ENCODE results near the gene FN3K.

Gene FN3K

DNA sequence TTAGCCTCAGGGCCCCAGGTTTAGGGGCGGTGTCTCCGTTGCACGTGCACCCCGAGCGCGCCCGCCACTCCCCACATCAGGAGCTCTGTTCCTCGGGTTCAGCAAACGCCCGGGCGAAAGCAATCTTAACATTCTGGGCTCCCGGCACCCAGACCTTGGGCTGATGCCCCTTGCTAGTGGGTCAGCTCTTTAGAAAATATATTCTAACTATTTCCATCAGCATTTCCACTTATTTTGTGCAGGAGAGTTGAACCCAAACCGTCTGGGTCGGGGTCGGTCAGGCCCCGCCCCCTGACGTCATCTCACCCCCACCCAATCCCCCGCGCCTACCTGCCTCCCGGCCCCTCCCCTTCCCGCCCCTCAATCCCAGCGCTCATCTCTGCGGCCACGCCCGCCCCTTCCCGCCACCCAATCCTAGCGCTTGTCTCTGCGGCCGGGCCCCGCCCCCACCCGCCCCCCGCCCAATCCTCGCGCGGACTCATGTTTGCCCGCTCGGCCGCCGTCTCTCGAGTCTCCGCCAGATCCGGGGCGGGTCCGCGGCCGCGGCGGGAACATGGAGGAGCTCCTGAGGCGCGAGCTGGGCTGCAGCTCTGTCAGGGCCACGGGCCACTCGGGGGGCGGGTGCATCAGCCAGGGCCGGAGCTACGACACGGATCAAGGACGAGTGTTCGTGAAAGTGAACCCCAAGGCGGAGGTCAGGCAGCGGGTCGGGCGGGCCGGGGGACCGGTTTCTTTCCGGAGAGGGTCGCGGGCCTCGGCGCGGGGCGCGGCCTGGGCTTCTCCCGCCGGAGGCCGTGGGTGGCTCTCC lies 19.0 kb upstream of the FN3K start, which contains the start of gene FN3KRP:
TSS of gene FN3KRP (plus strand) at position 504 of the 808 bp plus-strand sequence. CDS start at position 554, 50 bp downstream.
- Histone ChIP-seq H3K4me2 (ENCODE audit: low read length, poor library complexity, severe bottlenecking) (peak within 1 kb of the TSS; percentile 95), H3K4me1 (ENCODE audit: control insufficient read depth, insufficient read depth, low read depth, low read length) (peaks cover 16% of the 10 kb centered on the region), H4K91ac (ENCODE audit: low read length) (no peak within 1 kb of the TSS), H2BK15ac (ENCODE audit: low read depth, poor library complexity, severe bottlenecking) (no peak within 1 kb of the TSS), H2BK120ac (ENCODE audit: low read depth, low read length) (peak within 1 kb of the TSS; percentile 27), H3K23ac (ENCODE audit: low read length in 2 of 2) (peak within 1 kb of the TSS in 1 of 2 experiments; percentile 64), H3K36me3 (ENCODE audit: control insufficient read depth in 1 of 2, insufficient read depth in 2 of 2, low read depth in 1 of 2, low read length in 2 of 2) (peaks cover 21 to 22% of the 10 kb centered on the region in 2 experiments), H3K4me3 (ENCODE audit: insufficient read depth in 1 of 2, low read depth in 1 of 2, low read length in 2 of 2) (peak within 1 kb of the TSS; percentile 84 to 96), H3K4ac (ENCODE audit: low read depth in 1 of 2, low read length in 2 of 2) (no peak within 1 kb of the TSS), H4K8ac (ENCODE audit: low read length) (peak within 1 kb of the TSS; percentile 64), H3K79me1 (replicated peaks; ENCODE audit: low read length, poor library complexity, severe bottlenecking) (peaks cover 29% of the 10 kb centered on the region), H3K27ac (ENCODE audit: low read length, poor library complexity, severe bottlenecking) (no peak within 1 kb of the TSS), H2AK5ac (ENCODE audit: low read length, severe bottlenecking) (no peak within 1 kb of the TSS), H3K9me3 (ENCODE audit: control insufficient read depth, low read length) (no peaks in the 10 kb centered on the region), H3K14ac (ENCODE audit: low read length in 2 of 2) (peak within 1 kb of the TSS in 1 of 2 experiments; percentile 81), H3K18ac (ENCODE audit: low read depth in 1 of 2, low read length in 2 of 2) (peak within 1 kb of the TSS in 1 of 2 experiments; percentile 54), H2AFZ (ENCODE audit: low read depth, low read length) (peak within 1 kb of the TSS; percentile 72), H3K27me3 (ENCODE audit: control insufficient read depth in 1 of 2, insufficient read depth in 1 of 2, low read length in 2 of 2) (no peaks in the 10 kb centered on the region), H2BK5ac (ENCODE audit: low read depth, low read length, poor library complexity, severe bottlenecking) (no peak within 1 kb of the TSS), H3K9ac (ENCODE audit: low read length) (peak within 1 kb of the TSS; percentile 88), H2BK12ac (ENCODE audit: low read length in 2 of 2) (peak within 1 kb of the TSS in 1 of 2 experiments; percentile 6)
- WGBS = 1% methylated on average over 60 of the region's 75 CpGs
- peak; percentile 94 for DNase-seq

DNA sequence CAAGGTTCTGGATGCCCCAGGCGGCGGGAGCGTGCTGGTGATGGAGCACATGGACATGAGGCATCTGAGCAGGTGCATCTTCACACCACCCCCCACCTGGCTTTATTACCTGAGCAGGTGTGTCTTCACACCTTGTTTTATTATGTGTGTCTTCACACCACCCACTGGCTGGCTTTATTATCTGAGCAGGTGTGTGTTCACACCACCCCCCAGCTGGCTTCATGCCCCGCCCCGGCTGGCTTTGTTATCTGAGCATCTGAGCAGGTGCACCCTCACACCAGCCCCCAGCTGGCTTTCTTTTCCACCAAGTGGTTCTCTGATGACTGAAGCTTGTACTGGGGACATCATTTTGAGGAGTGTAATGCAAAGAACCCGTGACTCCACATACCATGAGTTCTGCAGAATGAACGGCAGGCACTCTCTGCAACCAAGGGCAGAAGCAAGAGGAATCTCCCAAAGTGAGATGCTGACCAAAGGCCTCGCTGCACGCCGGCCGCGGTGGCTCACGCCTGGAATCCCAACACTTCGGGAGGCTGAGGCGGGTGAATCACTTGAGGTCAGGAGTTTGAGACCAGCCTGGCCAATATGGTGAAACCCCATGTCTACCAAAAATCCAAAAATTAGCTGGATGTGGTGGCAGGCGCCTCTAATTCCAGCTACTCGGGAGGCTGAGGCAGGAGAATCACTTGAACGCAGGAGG lies 16.3 kb upstream of the FN3K start:
- Histone ChIP-seq H4K91ac (ENCODE audit: low read length) (no peak overlapping the region), H3K27me3 (ENCODE audit: control insufficient read depth in 1 of 2, insufficient read depth in 1 of 2, low read length in 2 of 2) (no peaks in the 10 kb centered on the region), H3K79me1 (replicated peaks; ENCODE audit: low read length, poor library complexity, severe bottlenecking) (peaks cover 37% of the 10 kb centered on the region), H2BK5ac (ENCODE audit: low read depth, low read length, poor library complexity, severe bottlenecking) (no peak overlapping the region), H3K4me3 (ENCODE audit: insufficient read depth in 1 of 2, low read depth in 1 of 2, low read length in 2 of 2) (no peak overlapping the region), H3K4me1 (ENCODE audit: control insufficient read depth, insufficient read depth, low read depth, low read length) (peaks cover 19% of the 10 kb centered on the region), H2AFZ (ENCODE audit: low read depth, low read length) (no peak overlapping the region), H3K23ac (ENCODE audit: low read length in 2 of 2) (no peak overlapping the region), H3K27ac (ENCODE audit: low read length, poor library complexity, severe bottlenecking) (no peak overlapping the region), H3K36me3 (ENCODE audit: control insufficient read depth in 1 of 2, insufficient read depth in 2 of 2, low read depth in 1 of 2, low read length in 2 of 2) (peaks cover 39 to 40% of the 10 kb centered on the region in 2 experiments), H3K4me2 (ENCODE audit: low read length, poor library complexity, severe bottlenecking) (no peak overlapping the region), H3K18ac (ENCODE audit: low read depth in 1 of 2, low read length in 2 of 2) (no peak overlapping the region), H3K14ac (ENCODE audit: low read length in 2 of 2) (no peak overlapping the region), H3K9ac (ENCODE audit: low read length) (no peak overlapping the region), H3K9me3 (ENCODE audit: control insufficient read depth, low read length) (no peaks in the 10 kb centered on the region), H2AK5ac (ENCODE audit: low read length, severe bottlenecking) (no peak overlapping the region), H3K4ac (ENCODE audit: low read depth in 1 of 2, low read length in 2 of 2) (no peak overlapping the region), H2BK15ac (ENCODE audit: low read depth, poor library complexity, severe bottlenecking) (no peak overlapping the region), H2BK12ac (ENCODE audit: low read length in 2 of 2) (no peak overlapping the region), H4K8ac (ENCODE audit: low read length) (no peak overlapping the region), H2BK120ac (ENCODE audit: low read depth, low read length) (no peak overlapping the region)
- DNase-seq = no peak
- 98% methylated on average over 18 of the region's 18 CpGs for WGBS

DNA sequence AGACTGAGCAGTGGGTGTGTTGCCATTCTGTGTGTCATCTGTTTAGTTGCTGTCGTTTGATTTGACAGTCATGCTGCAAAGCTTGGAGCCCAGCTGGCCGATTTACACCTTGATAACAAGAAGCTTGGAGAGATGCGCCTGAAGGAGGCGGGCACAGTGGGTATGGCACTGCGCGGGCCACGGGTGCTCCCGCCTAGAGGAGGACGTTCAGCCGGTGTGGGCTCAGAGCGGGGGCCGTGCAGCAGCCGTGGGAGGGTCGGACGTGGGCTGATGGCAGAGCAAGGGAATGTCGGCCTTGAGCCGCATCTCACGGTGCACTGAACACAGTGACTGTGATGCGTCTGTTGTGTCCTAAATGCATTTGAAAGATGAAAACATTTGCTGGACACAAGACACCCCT lies 15.2 kb upstream of the FN3K start:
- no peak overlapping the region for H3K4ac ChIP-seq (ENCODE audit: low read depth in 1 of 2, low read length in 2 of 2)
- peaks cover 39 to 41% of the 10 kb centered on the region in 2 experiments for H3K36me3 ChIP-seq (ENCODE audit: control insufficient read depth in 1 of 2, insufficient read depth in 2 of 2, low read depth in 1 of 2, low read length in 2 of 2)
- peaks cover 37% of the 10 kb centered on the region for H3K79me1 ChIP-seq (replicated peaks; ENCODE audit: low read length, poor library complexity, severe bottlenecking)
- no peak overlapping the region for H2BK15ac ChIP-seq (ENCODE audit: low read depth, poor library complexity, severe bottlenecking)
- no peak overlapping the region for H2AFZ ChIP-seq (ENCODE audit: low read depth, low read length)
- H3K14ac ChIP-seq (ENCODE audit: low read length in 2 of 2) = no peak overlapping the region
- no peaks in the 10 kb centered on the region for H3K27me3 ChIP-seq (ENCODE audit: control insufficient read depth in 1 of 2, insufficient read depth in 1 of 2, low read length in 2 of 2)
- DNase-seq = no peak
- no peaks in the 10 kb centered on the region for H3K9me3 ChIP-seq (ENCODE audit: control insufficient read depth, low read length)
- no peak overlapping the region for H2BK12ac ChIP-seq (ENCODE audit: low read length in 2 of 2)
- H3K27ac ChIP-seq (ENCODE audit: low read length, poor library complexity, severe bottlenecking) = no peak overlapping the region
- no peak overlapping the region for H4K91ac ChIP-seq (ENCODE audit: low read length)
- H2AK5ac ChIP-seq (ENCODE audit: low read length, severe bottlenecking) = no peak overlapping the region
- H3K4me3 ChIP-seq (ENCODE audit: insufficient read depth in 1 of 2, low read depth in 1 of 2, low read length in 2 of 2) = no peak overlapping the region
- H2BK5ac ChIP-seq (ENCODE audit: low read depth, low read length, poor library complexity, severe bottlenecking) = no peak overlapping the region
- no peak overlapping the region for H3K4me2 ChIP-seq (ENCODE audit: low read length, poor library complexity, severe bottlenecking)
- H3K18ac ChIP-seq (ENCODE audit: low read depth in 1 of 2, low read length in 2 of 2) = no peak overlapping the region
- no peak overlapping the region for H4K8ac ChIP-seq (ENCODE audit: low read length)
- H2BK120ac ChIP-seq (ENCODE audit: low read depth, low read length) = no peak overlapping the region
- H3K23ac ChIP-seq (ENCODE audit: low read length in 2 of 2) = no peak overlapping the region
- peaks cover 19% of the 10 kb centered on the region for H3K4me1 ChIP-seq (ENCODE audit: control insufficient read depth, insufficient read depth, low read depth, low read length)
- WGBS = 98% methylated on average over 19 of the region's 19 CpGs
- no peak overlapping the region for H3K9ac ChIP-seq (ENCODE audit: low read length)

DNA sequence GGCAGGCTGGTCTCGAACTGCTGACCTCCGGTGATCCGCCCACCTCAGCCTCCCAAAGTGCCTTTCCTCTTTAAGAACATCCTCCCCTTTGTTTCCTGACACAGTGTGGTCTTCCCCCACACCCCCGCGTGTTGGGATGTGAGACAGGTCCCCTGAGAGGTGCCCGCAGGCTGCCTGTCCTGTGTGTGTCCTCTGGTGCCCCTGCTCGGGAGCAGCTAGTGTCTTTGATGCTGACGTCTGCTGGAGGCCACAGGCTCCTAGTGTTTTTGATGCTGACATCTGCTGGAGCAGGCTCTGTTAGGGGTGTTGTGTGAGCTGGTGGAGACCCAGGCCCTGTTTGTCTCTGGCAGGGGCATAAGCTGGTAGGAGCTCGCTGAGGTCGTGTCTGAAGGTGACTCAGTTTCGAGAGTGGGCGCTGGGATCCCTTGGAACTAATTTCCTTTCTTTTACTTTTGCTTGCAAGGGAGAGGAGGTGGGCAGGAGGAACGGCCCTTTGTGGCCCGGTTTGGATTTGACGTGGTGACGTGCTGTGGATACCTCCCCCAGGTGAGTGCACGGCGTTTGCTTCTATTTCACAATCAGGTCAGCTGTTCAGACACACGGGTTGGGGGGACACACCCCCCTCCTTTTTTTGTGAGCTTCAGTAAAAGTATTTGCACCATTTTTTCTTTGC lies 12.9 kb upstream of the FN3K start:
- Histone ChIP-seq H2AFZ (ENCODE audit: low read depth, low read length) (no peak overlapping the region), H2BK120ac (ENCODE audit: low read depth, low read length) (no peak overlapping the region), H4K91ac (ENCODE audit: low read length) (peak overlapping the region; percentile 52), H2BK12ac (ENCODE audit: low read length in 2 of 2) (no peak overlapping the region), H3K14ac (ENCODE audit: low read length in 2 of 2) (no peak overlapping the region), H2BK15ac (ENCODE audit: low read depth, poor library complexity, severe bottlenecking) (no peak overlapping the region), H3K18ac (ENCODE audit: low read depth in 1 of 2, low read length in 2 of 2) (no peak overlapping the region), H4K8ac (ENCODE audit: low read length) (peak overlapping the region; percentile 20), H3K4me3 (ENCODE audit: insufficient read depth in 1 of 2, low read depth in 1 of 2, low read length in 2 of 2) (no peak overlapping the region), H3K23ac (ENCODE audit: low read length in 2 of 2) (no peak overlapping the region), H3K9me3 (ENCODE audit: control insufficient read depth, low read length) (no peaks in the 10 kb centered on the region), H2AK5ac (ENCODE audit: low read length, severe bottlenecking) (no peak overlapping the region), H3K79me1 (replicated peaks; ENCODE audit: low read length, poor library complexity, severe bottlenecking) (peaks cover 32% of the 10 kb centered on the region), H3K4me1 (ENCODE audit: control insufficient read depth, insufficient read depth, low read depth, low read length) (peaks cover 13% of the 10 kb centered on the region), H3K4me2 (ENCODE audit: low read length, poor library complexity, severe bottlenecking) (no peak overlapping the region), H2BK5ac (ENCODE audit: low read depth, low read length, poor library complexity, severe bottlenecking) (no peak overlapping the region), H3K4ac (ENCODE audit: low read depth in 1 of 2, low read length in 2 of 2) (no peak overlapping the region), H3K27me3 (ENCODE audit: control insufficient read depth in 1 of 2, insufficient read depth in 1 of 2, low read length in 2 of 2) (no peaks in the 10 kb centered on the region), H3K27ac (ENCODE audit: low read length, poor library complexity, severe bottlenecking) (no peak overlapping the region), H3K9ac (ENCODE audit: low read length) (no peak overlapping the region), H3K36me3 (ENCODE audit: control insufficient read depth in 1 of 2, insufficient read depth in 2 of 2, low read depth in 1 of 2, low read length in 2 of 2) (peaks cover 53 to 55% of the 10 kb centered on the region in 2 experiments)
- 92% methylated on average over 19 of the region's 19 CpGs for WGBS
- DNase-seq = no peak

Measured in mesenchymal stem cell (in vitro differentiated cells and primary cell).